Panc1 (cell line): Measurements from ENCODE around the gene PEF1. TPM values are rescaled to one million over a fixed set of nuclear protein-coding genes. Genes with fewer than 3 reads are reported as not detected.

Experiments
- ATAC-seq: fragments of 200-7000 bp; cut with Tn5 transposase; 2 replicates; pipeline ENCODE4 v1.9.1; 2020; ENCODE audit warnings: mild to moderate bottlenecking, moderate library complexity
- BruUV-seq: library from RNA; stranded (reverse); fragments of 400-500 nt; replicated peaks from 2 replicates; lab custom pipeline; 2021; lab: Mats Ljungman, UMichigan
- CTCF ChIA-PET: fragments of 300-600 bp; sonication (Branson Sonifier 250); formaldehyde crosslinking; loops from one replicate; lab custom pipeline; 2022; ENCODE audit warnings: antibody characterized with exemption; lab: Charles Lee
- POLR2A ChIA-PET: fragments of 300-600 bp; sonication (Branson Sonifier 250); formaldehyde crosslinking; loops from one replicate; lab custom pipeline; 2022; ENCODE audit warnings: antibody characterized with exemption; lab: Charles Lee
- DNase-seq: peaks from one replicate; pipeline ENCODE4 v3.0.0-alpha.2; 2010; ENCODE audit warnings: low read depth, low spot score
- H3K27ac ChIP-seq: 2 replicates; pipeline ENCODE4 v1.5.1; 2011; ENCODE audit warnings: mild to moderate bottlenecking, low read length, inconsistent platforms
- H3K27me3 ChIP-seq: fragments of 200-500 bp; sonication (Bioruptor generic); 2 replicates; pipeline ENCODE4 v1.6.0; 2014; ENCODE audit warnings: low read length, inconsistent platforms; ENCODE audit not compliant: control insufficient read depth, insufficient read depth
- H3K36me3 ChIP-seq: fragments of 200-500 bp; sonication (Bioruptor generic); 2 replicates; pipeline ENCODE4 v1.5.1; 2014; ENCODE audit warnings: inconsistent platforms, mild to moderate bottlenecking, low read length, moderate library complexity; ENCODE audit not compliant: control insufficient read depth, insufficient read depth
- H3K4me1 ChIP-seq: 2 replicates; pipeline ENCODE4 v1.5.1; 2011; ENCODE audit warnings: inconsistent platforms, mild to moderate bottlenecking, low read length, moderate library complexity; ENCODE audit not compliant: control insufficient read depth, insufficient read depth
- H3K4me3 ChIP-seq, 2 experiments: 2 replicates each; pipeline ENCODE4 v1.5.1; 2011 to 2012; ENCODE audit warnings: low read depth in 2 of 2, low read length in 2 of 2, mild to moderate bottlenecking in 2 of 2, inconsistent platforms in 1 of 2, moderate library complexity in 1 of 2
- H3K9me3 ChIP-seq: fragments of 200-500 bp; sonication (Bioruptor generic); 2 replicates; pipeline ENCODE4 v1.5.1; 2014; ENCODE audit warnings: low read depth, mild to moderate bottlenecking, inconsistent platforms, low read length, moderate library complexity; ENCODE audit not compliant: control insufficient read depth, insufficient read depth
- POLR2AphosphoS5 ChIP-seq: IDR thresholded peaks from 2 replicates; pipeline ENCODE4 v1.6.1; 2012; ENCODE audit warnings: mild to moderate bottlenecking, low read depth, low read length, moderate library complexity
- SIN3A ChIP-seq: IDR thresholded peaks from 2 replicates; pipeline ENCODE4 v1.6.1; 2012; ENCODE audit warnings: low read depth, mild to moderate bottlenecking, low read length, moderate library complexity, borderline replicate concordance; ENCODE audit not compliant: insufficient read depth
- TCF7L2 ChIP-seq: IDR thresholded peaks from 2 replicates; pipeline ENCODE4 v1.6.1; 2011; ENCODE audit warnings: mild to moderate bottlenecking, low read depth, low read length, inconsistent platforms
- in situ Hi-C: cut with HindIII; loops from 2 replicates; pipeline ENCODE4 v1.10.0; 2016; ENCODE audit warnings: low sequenced_read_pairs, low pct_unique_long_range_greater_than_20kb
- intact Hi-C: fragments of 100-400 bp; cut with micrococcal nuclease; formaldehyde crosslinking; loops from one replicate; pipeline ENCODE4 v1.10.0; 2022; ENCODE audit not compliant: unreplicated experiment
- total RNA-seq: library from RNA; stranded (reverse); gene quantifications from one replicate; pipeline ENCODE4 v1.2.1, GENCODE V29; 2021; ENCODE audit not compliant: unreplicated experiment
- TF ChIP-seq, protein P1 (sequence below): fragments of 450-650 bp; IDR thresholded peaks from 2 replicates; pipeline ENCODE4 v1.5.1; 2017; ENCODE audit warnings: mild to moderate bottlenecking
- TF ChIP-seq, protein P2 (sequence below), 2 experiments: IDR thresholded peaks; 2 replicates each; pipeline ENCODE4 v1.6.1; 2011 to 2012; ENCODE audit warnings: low read depth in 2 of 2, control low read depth in 1 of 2, low read length in 1 of 2, mild to moderate bottlenecking in 1 of 2, moderate library complexity in 1 of 2; ENCODE audit not compliant: insufficient read depth in 1 of 2

The PEF1 gene
- total RNA-seq, 1 experiment from 2014 or later, result 58.4 TPM

GRCh38 chr1:31615939-31616338 lies 28.7 kb downstream of the PEF1 start:
- Histone ChIP-seq H3K9me3 (no peaks in the 10 kb centered on the region), H3K27me3 (peaks cover 5% of the 10 kb centered on the region), H3K27ac (no peak overlapping the region), H3K4me1 (peaks cover 3% of the 10 kb centered on the region), H3K4me3 (no peak overlapping the region), H3K36me3 (no peaks in the 10 kb centered on the region)
- CTCF ChIA-PET, result interaction anchor here (0.8 kb wide), 1 partner anchor 67 kb away, joined by 3 read pairs; no protein-coding TSS in a partner anchor
- no TSS peak for BruUV-seq
- in situ Hi-C loops, result no loop called here
- DNase-seq (no peak), ATAC-seq (no peak)
- POLR2A ChIA-PET, result interaction anchor here (0.6 kb wide), 1 partner anchor 49 kb away, joined by 4 read pairs; no protein-coding TSS in a partner anchor
- intact Hi-C loops, result no loop called here
- TF ChIP-seq SIN3A, result no peak
- TF ChIP-seq TCF7L2, result no peak
- TF ChIP-seq, protein P1, sequence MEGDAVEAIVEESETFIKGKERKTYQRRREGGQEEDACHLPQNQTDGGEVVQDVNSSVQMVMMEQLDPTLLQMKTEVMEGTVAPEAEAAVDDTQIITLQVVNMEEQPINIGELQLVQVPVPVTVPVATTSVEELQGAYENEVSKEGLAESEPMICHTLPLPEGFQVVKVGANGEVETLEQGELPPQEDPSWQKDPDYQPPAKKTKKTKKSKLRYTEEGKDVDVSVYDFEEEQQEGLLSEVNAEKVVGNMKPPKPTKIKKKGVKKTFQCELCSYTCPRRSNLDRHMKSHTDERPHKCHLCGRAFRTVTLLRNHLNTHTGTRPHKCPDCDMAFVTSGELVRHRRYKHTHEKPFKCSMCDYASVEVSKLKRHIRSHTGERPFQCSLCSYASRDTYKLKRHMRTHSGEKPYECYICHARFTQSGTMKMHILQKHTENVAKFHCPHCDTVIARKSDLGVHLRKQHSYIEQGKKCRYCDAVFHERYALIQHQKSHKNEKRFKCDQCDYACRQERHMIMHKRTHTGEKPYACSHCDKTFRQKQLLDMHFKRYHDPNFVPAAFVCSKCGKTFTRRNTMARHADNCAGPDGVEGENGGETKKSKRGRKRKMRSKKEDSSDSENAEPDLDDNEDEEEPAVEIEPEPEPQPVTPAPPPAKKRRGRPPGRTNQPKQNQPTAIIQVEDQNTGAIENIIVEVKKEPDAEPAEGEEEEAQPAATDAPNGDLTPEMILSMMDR, result no peak
- TF ChIP-seq, protein P2, sequence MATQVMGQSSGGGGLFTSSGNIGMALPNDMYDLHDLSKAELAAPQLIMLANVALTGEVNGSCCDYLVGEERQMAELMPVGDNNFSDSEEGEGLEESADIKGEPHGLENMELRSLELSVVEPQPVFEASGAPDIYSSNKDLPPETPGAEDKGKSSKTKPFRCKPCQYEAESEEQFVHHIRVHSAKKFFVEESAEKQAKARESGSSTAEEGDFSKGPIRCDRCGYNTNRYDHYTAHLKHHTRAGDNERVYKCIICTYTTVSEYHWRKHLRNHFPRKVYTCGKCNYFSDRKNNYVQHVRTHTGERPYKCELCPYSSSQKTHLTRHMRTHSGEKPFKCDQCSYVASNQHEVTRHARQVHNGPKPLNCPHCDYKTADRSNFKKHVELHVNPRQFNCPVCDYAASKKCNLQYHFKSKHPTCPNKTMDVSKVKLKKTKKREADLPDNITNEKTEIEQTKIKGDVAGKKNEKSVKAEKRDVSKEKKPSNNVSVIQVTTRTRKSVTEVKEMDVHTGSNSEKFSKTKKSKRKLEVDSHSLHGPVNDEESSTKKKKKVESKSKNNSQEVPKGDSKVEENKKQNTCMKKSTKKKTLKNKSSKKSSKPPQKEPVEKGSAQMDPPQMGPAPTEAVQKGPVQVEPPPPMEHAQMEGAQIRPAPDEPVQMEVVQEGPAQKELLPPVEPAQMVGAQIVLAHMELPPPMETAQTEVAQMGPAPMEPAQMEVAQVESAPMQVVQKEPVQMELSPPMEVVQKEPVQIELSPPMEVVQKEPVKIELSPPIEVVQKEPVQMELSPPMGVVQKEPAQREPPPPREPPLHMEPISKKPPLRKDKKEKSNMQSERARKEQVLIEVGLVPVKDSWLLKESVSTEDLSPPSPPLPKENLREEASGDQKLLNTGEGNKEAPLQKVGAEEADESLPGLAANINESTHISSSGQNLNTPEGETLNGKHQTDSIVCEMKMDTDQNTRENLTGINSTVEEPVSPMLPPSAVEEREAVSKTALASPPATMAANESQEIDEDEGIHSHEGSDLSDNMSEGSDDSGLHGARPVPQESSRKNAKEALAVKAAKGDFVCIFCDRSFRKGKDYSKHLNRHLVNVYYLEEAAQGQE (IDR thresholded peaks at IDR 0.05; ENCODE audit: insufficient read depth in 1 of 2, low read depth in 2 of 2, low read length in 1 of 2), result no peak
- TF ChIP-seq POLR2AphosphoS5, result no peak

DNA sequence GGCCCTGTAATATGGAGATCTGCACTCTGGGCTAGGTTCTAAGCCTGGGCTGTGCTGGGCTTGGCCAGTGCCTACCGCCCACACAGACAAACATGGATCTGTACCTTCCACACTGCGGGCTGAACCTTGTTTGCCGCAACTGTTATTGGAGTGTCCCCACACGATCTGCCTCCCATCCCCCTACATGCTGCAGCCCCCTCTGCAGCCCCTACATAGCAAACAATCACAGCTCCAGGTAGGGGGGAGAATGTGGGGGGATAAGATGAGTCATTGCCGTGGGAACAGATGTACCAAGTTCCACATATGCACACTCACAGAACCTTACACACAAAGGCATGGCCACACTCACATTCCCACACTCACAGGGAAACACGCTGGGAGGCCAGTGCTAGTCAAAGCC lies 29.3 kb downstream of the PEF1 start:
- POLR2A ChIA-PET, result no interaction called here
- TF ChIP-seq, protein P2 (IDR thresholded peaks at IDR 0.05; ENCODE audit: insufficient read depth in 1 of 2, low read depth in 2 of 2, low read length in 1 of 2), result no peak
- no peak for TF ChIP-seq TCF7L2

More for the DNA sequence above, 29.3 kb downstream of the PEF1 start:
- Histone ChIP-seq H3K27ac (no peak overlapping the region), H3K36me3 (no peaks in the 10 kb centered on the region), H3K27me3 (peaks cover 5% of the 10 kb centered on the region), H3K4me3 (no peak overlapping the region), H3K9me3 (no peaks in the 10 kb centered on the region), H3K4me1 (peaks cover 3% of the 10 kb centered on the region)
- in situ Hi-C loops (no loop called here), intact Hi-C loops (no loop called here)
- ATAC-seq (no peak), DNase-seq (no peak)
- no TSS peak for BruUV-seq
- CTCF ChIA-PET, result interaction anchor here (0.8 kb wide), 1 partner anchor 66 kb away, joined by 3 read pairs; no protein-coding TSS in a partner anchor
